Jurkat, Clone E6-1 (cell line): Measurements from ENCODE around the gene EPB41.
"Not testable (repeated sequence)": the region's sequence is repeated elsewhere in the genome, so short reads cannot be mapped to it uniquely, and the experiment has no call there.

Experiments used
- DNase-seq: peaks from one replicate; pipeline ENCODE4 v3.0.0-alpha.2; 2011; ENCODE audit warnings: low read depth, low spot score
- H3K4me3 ChIP-seq: 2 replicates; pipeline ENCODE4 v1.5.1; 2011; ENCODE audit warnings: mild to moderate bottlenecking, low read length, control low read depth, moderate library complexity

Gene EPB41

DNA sequence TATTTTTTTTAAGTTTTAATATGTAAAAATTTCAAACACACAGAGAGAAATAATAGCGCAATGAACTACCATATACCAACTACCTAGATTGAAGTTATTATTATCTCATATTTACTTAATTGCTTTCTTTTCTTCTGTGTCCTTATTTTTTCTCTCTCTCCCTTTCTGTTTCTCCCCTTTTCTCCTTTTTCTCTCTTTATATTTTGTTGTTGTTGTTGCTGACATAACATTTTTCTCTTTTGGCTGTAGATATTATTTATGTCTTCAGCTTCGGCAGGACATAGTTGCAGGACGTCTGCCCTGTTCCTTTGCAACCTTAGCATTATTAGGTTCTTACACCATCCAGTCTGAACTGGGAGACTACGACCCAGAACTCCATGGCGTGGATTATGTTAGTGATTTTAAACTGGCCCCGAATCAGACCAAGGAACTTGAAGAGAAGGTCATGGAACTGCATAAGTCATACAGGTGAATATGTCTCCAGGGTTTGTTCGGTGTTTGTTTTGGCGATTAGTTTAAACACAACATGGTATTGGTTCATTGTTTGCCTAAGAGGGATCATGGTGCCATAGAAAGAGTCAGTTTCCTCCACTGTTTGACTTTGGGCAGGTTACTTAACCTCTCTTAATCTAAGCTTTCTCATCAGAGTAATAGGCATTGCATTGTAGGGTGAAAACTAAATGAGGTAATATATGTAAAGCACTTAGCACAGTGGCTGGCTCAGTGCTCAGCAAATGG, 103.8 kb downstream of the EPB41 start:
- no peak overlapping the region for H3K4me3 ChIP-seq
- no peak for DNase-seq

DNA sequence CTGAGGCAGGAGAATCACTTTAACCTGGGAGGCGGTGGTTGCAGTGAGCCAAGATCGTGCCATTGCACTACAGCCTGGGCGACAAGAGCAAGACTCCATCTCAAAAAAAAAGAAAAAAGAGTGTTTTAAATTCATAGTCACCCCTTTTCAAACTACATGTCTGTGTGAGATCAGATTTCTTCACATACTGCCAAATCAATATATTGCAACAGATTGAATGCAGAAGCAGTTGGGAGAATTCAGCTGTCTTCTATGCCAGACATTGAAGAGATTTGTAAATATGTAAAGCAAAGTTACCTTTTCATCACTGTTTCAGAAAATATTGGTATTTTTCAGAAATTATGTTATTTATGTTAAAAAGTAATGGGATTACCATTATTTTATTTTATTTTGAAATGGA, 108.3 kb downstream of the EPB41 start:
- no peak overlapping the region for H3K4me3 ChIP-seq
- DNase-seq = no peak

DNA sequence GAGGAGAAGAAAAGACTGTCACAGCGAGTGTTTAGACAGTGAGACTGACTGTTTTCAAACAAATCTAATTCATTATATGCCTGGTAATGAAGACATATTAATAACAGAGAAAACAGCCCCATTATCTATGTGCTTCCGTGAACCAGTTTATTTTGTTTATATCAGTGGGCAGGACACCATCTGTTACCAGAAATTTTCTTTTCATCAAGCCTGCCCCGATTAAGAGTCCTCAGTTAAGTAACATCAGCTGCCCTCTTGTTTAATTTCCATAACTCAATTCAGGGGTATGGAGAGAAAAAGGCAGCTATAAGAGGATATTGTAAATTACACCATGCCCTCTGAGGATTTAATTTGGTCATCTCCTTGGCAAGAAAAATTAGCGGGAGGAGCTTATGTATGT, 115.3 kb downstream of the EPB41 start:
- H3K4me3 ChIP-seq = no peak overlapping the region
- no peak for DNase-seq

DNA sequence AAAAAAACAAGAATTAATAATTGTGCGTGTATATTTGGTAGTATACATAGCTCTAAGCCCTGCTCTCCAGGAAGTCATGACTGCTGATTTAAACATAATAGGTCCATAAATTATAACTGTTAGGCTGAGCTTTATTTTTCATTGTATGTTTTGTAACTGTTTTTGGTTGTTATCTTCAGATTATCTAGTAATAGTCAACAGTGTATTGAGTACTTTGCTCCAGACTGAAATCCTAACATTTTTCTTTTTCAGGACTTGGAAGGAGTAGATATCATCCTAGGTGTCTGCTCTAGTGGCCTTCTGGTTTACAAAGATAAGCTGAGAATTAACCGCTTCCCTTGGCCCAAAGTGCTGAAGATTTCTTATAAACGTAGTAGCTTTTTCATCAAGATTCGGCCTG, 118.5 kb downstream of the EPB41 start:
- no peak for DNase-seq
- H3K4me3 ChIP-seq = no peak overlapping the region

DNA sequence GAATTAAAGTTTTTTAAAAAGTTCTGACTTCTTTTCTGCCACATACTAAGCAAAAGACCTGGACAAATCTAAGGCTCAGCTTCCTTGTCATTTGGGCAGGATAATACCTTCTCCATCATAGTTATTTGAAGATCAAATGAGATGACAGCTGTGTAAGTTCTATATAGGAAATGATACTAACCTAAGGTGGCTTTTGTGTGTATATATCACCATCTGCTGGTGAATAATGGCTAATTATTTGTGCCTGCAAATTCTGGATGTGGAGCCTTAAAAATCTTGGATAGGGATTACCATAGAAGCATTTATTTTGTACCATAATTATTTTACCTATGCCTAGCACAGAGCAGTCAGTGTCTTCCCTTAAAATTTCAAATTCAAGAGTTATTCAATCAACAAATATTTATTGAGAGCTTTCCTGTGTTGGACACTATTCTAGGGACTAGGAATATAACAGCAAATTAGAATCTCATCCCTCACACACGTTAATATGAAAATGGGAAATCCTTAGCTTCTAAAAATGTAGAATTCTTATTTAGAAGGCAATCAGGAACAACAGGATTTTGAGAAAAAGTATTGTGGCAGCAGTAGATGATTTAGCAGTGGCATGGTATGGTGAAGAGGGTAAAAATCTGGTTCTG, 119.6 kb downstream of the EPB41 start:
- DNase-seq = peak; percentile 52
- H3K4me3 ChIP-seq = no peak overlapping the region

DNA sequence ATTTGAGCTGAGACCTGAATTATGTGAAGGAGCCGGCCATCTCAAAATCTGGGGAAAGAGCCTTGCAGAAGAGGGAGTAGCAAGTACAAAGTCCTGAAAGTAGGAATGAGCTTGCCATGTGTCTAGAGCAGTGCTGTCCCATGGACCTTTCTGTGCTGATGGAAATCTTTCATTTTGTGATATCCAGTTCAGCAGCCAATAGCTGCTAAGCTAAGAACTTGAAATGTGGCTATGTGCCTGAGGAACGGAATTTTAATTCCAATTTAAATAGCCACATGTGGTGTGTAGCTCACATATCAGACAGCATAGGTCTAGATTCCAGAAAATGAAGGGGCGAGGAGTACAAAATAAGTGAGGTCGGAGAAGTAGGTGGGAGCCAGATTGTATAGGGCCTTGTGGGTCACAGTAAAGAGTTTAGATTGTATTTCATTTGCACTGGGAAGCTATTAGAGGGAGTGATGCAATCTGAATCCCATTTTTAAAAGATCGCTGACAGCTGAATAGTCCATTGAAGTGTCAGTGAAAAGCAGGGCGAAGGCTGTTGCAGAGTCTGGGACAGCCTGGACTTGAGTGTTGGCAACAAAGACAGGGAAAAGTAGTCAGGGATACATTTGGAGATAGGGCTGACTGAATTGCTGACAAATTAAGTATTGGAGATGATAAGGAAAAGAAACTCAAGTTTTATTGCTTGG, 129.1 kb downstream of the EPB41 start:
- no peak overlapping the region for H3K4me3 ChIP-seq
- no peak for DNase-seq

DNA sequence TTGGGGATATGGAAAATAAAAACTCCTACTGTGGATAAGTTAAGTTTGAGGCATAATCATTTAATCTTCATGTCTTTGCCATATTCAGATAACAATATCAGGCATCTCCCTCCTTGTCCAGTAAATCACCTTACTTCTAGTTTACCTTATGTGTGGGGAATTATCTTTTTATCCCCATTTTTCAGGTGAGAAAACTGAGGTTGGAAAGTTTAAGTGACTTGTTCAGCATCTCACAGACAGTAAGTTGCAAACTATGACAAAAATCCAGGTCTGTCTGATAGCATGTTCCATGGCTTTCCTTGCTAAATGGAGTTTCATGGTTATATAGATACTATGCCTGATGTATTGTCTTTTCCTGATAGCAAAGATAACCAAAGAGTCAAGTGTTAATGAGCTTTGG, 129.6 kb downstream of the EPB41 start:
- no peak overlapping the region for H3K4me3 ChIP-seq
- no peak for DNase-seq

DNA sequence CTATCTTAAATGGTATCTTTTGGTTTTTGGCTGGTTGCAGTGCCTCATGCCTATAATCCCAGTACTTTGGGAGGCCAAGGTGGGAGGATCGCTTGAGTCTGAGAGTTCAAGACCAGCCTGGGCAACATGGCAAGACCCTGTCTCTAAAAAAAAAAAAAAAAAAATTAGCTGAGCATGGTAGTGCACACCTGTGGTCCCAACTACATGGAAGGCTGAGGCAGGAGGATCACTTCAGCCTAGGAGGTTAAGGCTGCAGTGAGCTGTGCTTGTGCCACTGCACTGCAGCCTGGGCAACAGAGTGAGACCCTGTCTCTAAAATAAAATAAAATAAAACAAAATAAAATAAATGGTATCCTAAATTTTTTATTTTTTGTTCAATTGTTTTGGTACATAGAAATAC, 131.3 kb downstream of the EPB41 start:
- not testable (repeated sequence) for H3K4me3 ChIP-seq, DNase-seq

DNA sequence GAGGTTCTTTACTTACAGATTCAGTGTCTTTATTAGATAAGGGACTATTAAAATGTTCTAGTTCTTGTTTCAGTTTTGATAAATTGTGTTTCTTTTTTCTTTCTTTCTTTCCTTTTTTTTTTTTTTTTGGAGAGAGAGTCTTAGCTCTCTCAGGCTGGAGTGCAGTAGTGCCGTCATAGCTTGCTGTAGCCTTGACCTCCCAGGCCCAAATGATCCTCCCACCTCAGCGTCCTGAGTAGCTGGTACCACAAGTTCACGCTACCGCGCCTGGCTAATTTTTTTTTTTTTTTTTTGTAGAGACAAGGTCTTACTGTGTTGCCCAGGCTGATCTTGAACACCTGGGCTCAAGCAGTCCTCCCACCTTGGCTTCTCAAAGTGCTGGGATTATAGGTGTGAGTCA, 132.8 kb downstream of the EPB41 start:
- H3K4me3 ChIP-seq = no peak overlapping the region
- DNase-seq = no peak

DNA sequence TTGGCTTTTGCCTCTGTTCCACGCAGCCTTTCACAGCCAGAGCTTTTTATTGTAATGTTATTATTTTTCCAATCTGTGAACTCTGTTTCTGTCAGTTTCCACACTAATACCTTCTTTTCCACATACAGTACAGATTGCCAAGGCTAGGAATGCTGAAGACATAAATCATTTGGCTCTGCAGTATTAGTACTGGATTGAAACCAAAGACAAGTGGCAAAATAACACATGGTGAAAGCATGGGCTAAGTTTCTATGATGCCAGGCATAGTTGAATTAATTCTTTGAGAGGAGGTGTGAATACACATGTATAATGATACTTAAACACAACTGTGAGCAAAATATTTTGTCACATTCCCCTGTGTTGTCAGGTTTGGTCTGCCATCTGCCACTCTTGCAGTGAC, 135.8 kb downstream of the EPB41 start:
- no peak overlapping the region for H3K4me3 ChIP-seq
- no peak for DNase-seq

DNA sequence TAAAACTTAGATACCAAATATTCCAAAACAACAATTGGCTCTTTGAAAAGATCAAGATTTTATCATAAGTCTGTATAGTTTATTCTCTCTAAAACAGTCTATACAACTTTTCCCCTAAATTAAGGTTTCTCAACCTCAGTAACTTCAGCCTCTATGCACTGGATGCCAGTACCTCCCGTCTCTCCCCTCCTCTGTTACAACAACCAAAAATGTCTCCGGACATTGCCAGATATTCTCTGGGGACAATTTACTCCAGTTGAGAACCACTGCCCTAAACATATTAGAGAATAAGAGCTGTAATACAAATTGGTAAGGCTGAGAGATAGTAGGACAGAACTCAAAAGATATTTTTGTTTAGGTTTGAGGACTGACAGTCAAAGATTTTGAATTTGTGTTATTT, 137.7 kb downstream of the EPB41 start:
- no peak for DNase-seq
- no peak overlapping the region for H3K4me3 ChIP-seq

DNA sequence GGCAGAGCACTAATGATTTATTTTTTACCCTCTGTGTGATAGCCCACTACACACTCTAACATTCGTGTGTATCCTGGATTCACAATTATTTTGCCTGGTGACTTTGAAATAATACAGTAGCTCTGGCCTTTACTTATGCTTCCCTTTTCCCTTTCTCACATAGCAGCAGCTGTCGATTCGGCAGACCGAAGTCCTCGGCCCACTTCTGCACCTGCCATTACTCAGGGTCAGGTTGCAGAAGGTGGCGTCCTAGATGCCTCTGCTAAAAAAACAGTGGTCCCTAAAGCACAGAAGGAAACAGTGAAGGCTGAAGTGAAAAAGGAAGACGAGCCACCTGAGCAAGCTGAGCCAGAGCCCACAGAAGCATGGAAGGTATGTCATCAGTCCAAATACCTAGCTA, 138.6 kb downstream of the EPB41 start:
- DNase-seq = no peak
- H3K4me3 ChIP-seq = no peak overlapping the region

DNA sequence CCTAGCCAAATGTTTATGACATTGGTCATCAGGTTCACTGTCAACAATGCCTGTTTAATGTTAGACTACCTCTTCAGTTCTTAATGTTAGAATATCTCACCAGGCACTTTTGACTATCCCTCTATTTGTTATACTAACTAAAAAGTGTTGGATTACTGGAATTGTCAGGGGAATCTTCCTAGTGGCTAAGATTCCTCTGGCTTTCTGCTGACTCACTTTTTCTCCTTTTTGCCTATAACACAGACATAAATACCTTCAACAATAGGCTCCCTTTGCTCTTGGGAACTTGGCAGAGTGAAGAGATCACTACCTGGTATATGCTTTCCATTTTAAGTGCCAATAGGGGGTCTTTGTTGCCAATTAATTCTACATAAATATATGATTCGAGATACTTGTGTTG, 140.8 kb downstream of the EPB41 start:
- no peak overlapping the region for H3K4me3 ChIP-seq
- no peak for DNase-seq

DNA sequence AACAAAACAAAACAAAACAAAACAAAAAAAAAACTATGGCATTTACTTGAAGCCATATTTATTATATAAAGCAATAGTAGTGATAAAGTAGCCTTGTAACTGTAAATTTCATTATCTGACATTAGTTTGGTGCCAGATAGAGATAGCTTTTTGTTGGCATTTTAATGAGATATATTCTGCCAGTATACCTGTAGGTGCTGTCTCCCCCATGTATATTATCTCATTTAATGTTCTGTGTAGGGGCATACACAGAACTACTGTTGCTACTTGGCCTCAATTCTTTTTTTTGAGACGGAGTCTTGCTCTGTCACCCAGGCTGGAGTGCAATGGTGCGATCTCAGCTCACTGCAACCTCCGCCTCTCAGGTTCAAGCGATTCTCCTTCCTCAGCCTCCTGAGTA, 141.9 kb downstream of the EPB41 start:
- no peak overlapping the region for H3K4me3 ChIP-seq
- no peak for DNase-seq

DNA sequence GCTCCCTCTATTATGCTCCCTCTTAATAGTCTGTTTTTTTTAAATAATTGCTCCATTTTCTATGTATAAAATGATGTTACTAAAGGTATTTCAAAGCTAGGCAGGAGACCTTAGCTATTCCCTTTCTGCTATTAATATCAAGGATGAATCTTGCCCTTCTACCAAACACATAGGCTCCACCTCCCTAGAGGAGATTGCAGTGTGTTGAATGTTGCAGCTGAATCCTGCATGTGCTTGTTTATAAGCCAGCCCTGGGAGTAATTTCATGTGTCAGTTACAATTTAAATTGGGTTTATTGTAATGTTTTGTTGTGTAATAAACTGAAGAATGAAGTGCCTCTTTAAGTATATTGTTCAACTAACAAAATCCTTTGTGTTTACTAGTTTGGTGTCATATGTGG, 143.3 kb downstream of the EPB41 start:
- DNase-seq = no peak
- no peak overlapping the region for H3K4me3 ChIP-seq

DNA sequence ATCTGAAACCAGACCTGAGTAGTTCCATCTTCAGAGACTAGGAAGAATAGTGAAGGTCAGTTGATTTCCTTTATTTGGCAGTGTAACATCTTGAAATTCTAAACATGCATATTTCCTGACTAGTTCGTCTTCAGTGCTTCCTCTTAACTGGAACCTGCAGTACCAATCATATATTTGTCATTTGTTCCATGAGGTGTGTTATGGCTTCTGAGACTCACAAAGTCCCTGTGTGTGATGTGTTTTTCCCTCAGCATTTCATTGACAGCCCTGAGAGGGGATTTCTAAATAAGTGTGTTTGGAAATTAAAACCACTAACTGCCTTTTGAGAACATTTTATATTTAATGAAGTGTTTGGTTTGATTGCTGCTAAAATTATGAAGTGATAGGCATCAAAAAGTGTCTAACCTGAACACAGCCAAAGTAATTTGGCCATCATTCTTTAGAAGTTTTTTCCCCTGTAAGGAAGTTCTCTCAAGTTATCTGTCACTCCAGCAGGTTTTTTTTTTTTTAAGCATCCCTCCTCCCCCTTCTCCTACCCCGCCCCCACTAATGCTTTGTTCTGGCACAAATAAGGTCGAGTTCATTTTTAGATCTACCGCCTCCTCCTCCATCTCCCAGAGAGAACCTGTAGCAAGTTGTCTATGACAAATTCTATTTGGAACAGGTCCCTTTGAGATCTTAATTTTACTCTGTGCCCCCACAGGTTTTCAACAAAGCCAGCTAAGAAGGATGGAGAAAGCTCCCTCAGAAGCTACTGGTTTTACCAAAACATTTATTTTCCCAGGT, 148.0 kb downstream of the EPB41 start:
- DNase-seq = no peak
- no peak overlapping the region for H3K4me3 ChIP-seq

DNA sequence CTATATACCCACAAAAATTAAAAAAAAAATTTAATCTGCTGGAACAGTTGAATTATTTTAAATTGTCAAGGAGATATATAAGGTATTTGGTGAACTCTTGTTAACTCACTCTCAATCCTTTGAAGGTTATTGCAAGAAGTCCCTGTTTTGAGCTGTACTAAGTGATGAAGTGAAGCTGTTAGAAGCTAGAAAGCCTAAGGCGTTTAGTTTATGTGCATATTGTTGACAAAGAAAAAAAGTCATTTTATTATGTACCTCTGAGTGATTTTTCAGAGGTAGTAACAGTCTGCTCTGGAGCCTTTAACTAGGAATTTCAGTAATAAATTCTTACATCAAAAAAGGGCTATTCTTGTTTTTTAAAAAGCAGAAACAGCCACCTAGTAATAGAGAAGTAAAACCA, 149.7 kb downstream of the EPB41 start:
- DNase-seq = no peak
- no peak overlapping the region for H3K4me3 ChIP-seq

DNA sequence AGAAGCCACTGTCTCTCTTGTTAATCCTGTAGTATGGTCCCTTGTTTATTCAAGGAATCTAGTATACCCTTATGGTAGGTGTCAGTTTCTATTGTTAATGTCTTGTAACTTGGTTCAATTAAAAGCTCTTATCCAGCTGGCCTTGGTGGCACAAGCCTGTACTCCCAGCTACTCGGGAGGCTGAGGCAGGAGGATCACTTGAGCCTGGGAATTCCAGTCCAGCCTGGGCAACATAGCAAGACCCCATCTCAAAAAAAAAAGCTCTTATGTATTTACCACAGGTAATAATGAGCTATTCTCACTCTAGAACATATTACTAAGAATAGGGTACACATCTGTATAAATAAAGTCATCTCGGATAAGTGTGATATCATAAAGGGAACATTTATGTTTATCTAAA, 162.8 kb downstream of the EPB41 start:
- DNase-seq = no peak
- H3K4me3 ChIP-seq = no peak overlapping the region

DNA sequence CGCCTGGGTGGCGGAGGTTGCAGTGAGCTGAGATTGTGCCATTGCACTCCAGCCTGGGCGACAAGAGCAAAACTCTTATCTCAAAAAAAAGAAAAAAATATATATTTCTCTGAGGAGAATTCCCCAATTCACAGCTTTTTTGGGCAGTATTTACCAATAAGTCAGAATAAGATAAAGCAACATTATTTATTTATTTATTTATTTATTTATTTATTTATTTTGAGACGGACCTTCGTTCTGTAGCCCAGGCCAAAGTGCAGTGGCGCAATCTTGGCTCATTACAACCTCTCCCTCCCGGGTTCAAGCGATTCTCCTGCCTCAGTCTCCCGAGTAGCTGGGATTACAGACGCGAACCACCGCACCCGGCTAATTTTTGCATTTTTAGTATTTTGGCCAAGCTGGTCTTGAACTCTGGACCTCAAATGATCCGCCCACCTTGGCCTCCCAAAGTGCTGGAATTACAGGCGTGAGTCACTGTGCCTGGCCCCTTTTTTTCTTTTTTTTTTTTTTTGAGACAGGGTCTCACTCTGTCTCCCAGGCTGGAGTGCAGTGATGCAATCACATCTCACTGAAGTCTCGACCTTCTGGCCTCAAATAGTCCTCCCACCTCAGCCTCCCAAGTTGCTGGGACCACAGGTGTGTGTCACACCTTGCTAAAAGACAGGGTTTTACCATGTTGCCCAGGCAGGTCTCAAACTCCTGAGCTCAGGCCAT, 165.7 kb downstream of the EPB41 start:
- H3K4me3 ChIP-seq, DNase-seq: not testable (repeated sequence)
